Measurements from ENCODE around the gene SVEP1. TPM values are rescaled to one million over a fixed set of nuclear protein-coding genes. Genes with fewer than 3 reads are reported as not detected.

Gene SVEP1
- polyA plus RNA-seq, 1 of the 3 experiments (the other 2 are of a cell fraction): 0.10 TPM

- H2AFZ ChIP-seq (ENCODE audit: low read depth): no peak overlapping the region
- H3F3A ChIP-seq (replicated peaks; ENCODE audit: insufficient read depth): no peaks in the 10 kb centered on the region
- WGBS (ENCODE audit: low lambda C conversion rate): 20% methylated on average over 5 of the region's 5 CpGs
- no peaks in the 10 kb centered on the region for H3K9me2 ChIP-seq
- H4K20me1 ChIP-seq (ENCODE audit: insufficient read depth): no peaks in the 10 kb centered on the region
- H3K9ac ChIP-seq: no peak overlapping the region
- no peaks in the 10 kb centered on the region for H3K27me3 ChIP-seq (ENCODE audit: insufficient read depth)
- H3K79me2 ChIP-seq (ENCODE audit: insufficient read depth): no peaks in the 10 kb centered on the region
- peaks cover 0 to 3% of the 10 kb centered on the region in 2 experiments; a peak in 1 of 4 replicates for H3K4me1 ChIP-seq (ENCODE audit: control insufficient read depth in 1 of 2, insufficient read depth in 2 of 2, low read depth in 1 of 2, low read length in 1 of 2)
- H3K9me3 ChIP-seq: no peaks in the 10 kb centered on the region
- no peaks in the 10 kb centered on the region for H3K36me3 ChIP-seq (replicated peaks in 1 of 2; ENCODE audit: control insufficient read depth in 1 of 2, insufficient read depth in 2 of 2, low read length in 1 of 2)
- CTCF ChIA-PET: interaction anchor here (0.5 kb wide), 1 partner anchor 248 kb away, joined by 3 read pairs; no protein-coding TSS in a partner anchor
- TF ChIP-seq REST (IDR thresholded peaks at IDR 0.05; ENCODE audit: low read depth, low read length) (no peak), EP300 (IDR thresholded peaks at IDR 0.05; ENCODE audit: borderline replicate concordance in 1 of 2, low read depth in 1 of 2, low read length in 1 of 2) (peak in 1 of 2 experiments; percentile 84; a peak in 2 of 4 replicates), TCF12 (IDR thresholded peaks at IDR 0.05) (no peak), USF2 (IDR thresholded peaks at IDR 0.05; ENCODE audit: borderline replicate concordance, low read depth, low read length) (no peak), EZH2phosphoT487 (IDR thresholded peaks at IDR 0.05; ENCODE audit: borderline replicate concordance, low read depth) (no peak), GABPA (IDR thresholded peaks at IDR 0.05; ENCODE audit: low read depth) (no peak), SIN3A (IDR thresholded peaks at IDR 0.05; ENCODE audit: borderline replicate concordance, low read depth, low read length) (no peak), GATA2 (CRISPR knock-in tag; IDR thresholded peaks at IDR 0.05) (peak; percentile 95), IRF3 (IDR thresholded peaks at IDR 0.05; ENCODE audit: low read depth, low read length) (no peak), ELF1 (IDR thresholded peaks at IDR 0.05) (no peak), MXI1 (IDR thresholded peaks at IDR 0.05; ENCODE audit: low read depth, low read length) (peak; percentile 60; the same call in 1 of the 2 replicates), SMC3 (IDR thresholded peaks at IDR 0.05; ENCODE audit: low read depth, low read length) (no peak), MEF2A (IDR thresholded peaks at IDR 0.05; ENCODE audit: borderline replicate concordance, low read depth) (no peak), TAF1 (IDR thresholded peaks at IDR 0.05; ENCODE audit: borderline replicate concordance, low read depth, low read length) (no peak), FOXM1 (IDR thresholded peaks at IDR 0.05; ENCODE audit: low read depth) (no peak), RCOR1 (IDR thresholded peaks at IDR 0.05; ENCODE audit: low read length) (peak; percentile 91), FOSL2 (IDR thresholded peaks at IDR 0.05; ENCODE audit: borderline replicate concordance, low read depth) (no peak), FOXJ3 (CRISPR knock-in tag; IDR thresholded peaks at IDR 0.05) (peak; percentile 68), PBX3 (IDR thresholded peaks at IDR 0.05) (no peak), RAD21 (IDR thresholded peaks at IDR 0.05; ENCODE audit: low read length) (no peak), NFIC (IDR thresholded peaks at IDR 0.05; ENCODE audit: borderline replicate concordance) (no peak), CHD2 (IDR thresholded peaks at IDR 0.05; ENCODE audit: low read length, partially characterized antibody) (peak; percentile 71), POLR2AphosphoS5 (IDR thresholded peaks at IDR 0.05; ENCODE audit: low read depth, low read length) (no peak), RFX5 (IDR thresholded peaks at IDR 0.05; ENCODE audit: low read length) (no peak), TEAD4 (IDR thresholded peaks at IDR 0.05; ENCODE audit: borderline replicate concordance, insufficient read depth) (no peak), MAX (IDR thresholded peaks at IDR 0.05; ENCODE audit: low read depth) (no peak), CTCF (IDR thresholded peaks at IDR 0.05) (no peak)
- H3K4me3 ChIP-seq (ENCODE audit: low read depth in 2 of 2, low read length in 1 of 2): no peak overlapping the region
- POLR2A ChIA-PET: no interaction called here
- H3K27ac ChIP-seq (ENCODE audit: low read depth in 2 of 2, low read length in 1 of 2): no peak overlapping the region
- peak; percentile 46 for DNase-seq
- no peak overlapping the region for H3K4me2 ChIP-seq
Observed at GRCh38 chr9:110343551-110343950, 236.0 kb downstream of the SVEP1 start.

Measured in SK-N-SH (cell line).